Neural progenitor cell (in vitro differentiated cells): ENCODE results near the gene RASAL3.

ENCODE experiments used
- EZH2 ChIP-seq: fragments of 200-600 bp; sonication (generic); IDR thresholded peaks from 2 replicates; pipeline ENCODE4 v1.6.1; 2017; ENCODE audit warnings: antibody characterized with exemption, mild to moderate bottlenecking, moderate library complexity
- EZH2phosphoT487 ChIP-seq: fragments of 200-600 bp; sonication (generic); IDR thresholded peaks from 2 replicates; pipeline ENCODE4 v1.6.1; 2017; ENCODE audit warnings: antibody characterized with exemption
- TF ChIP-seq, protein P1 (sequence below): fragments of 200-600 bp; sonication (generic); IDR thresholded peaks from 2 replicates; pipeline ENCODE4 v1.5.1; 2017; ENCODE audit warnings: antibody characterized with exemption, mild to moderate bottlenecking

DNA sequence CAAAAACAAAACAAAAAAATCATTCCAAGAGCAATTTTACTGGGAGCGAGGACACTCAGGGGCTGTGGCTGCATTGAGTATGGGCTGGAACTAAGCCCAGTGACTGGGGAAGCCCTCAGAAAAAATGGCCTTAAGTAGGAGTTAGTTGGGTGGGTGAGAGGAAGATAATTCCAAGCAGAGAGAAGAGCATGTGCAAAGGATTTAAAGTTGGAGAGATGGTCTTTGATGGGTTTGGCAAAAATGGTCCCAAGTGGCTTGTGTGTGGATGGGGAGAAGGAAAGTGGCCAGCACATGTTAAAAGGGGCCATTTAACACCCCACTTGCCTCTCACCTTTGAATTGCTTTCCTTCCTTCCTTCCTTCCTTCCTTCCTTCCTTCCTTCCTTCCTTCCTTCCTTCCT, 37.3 kb upstream of the RASAL3 start:
- no peak for TF ChIP-seq EZH2
- TF ChIP-seq, protein P1, sequence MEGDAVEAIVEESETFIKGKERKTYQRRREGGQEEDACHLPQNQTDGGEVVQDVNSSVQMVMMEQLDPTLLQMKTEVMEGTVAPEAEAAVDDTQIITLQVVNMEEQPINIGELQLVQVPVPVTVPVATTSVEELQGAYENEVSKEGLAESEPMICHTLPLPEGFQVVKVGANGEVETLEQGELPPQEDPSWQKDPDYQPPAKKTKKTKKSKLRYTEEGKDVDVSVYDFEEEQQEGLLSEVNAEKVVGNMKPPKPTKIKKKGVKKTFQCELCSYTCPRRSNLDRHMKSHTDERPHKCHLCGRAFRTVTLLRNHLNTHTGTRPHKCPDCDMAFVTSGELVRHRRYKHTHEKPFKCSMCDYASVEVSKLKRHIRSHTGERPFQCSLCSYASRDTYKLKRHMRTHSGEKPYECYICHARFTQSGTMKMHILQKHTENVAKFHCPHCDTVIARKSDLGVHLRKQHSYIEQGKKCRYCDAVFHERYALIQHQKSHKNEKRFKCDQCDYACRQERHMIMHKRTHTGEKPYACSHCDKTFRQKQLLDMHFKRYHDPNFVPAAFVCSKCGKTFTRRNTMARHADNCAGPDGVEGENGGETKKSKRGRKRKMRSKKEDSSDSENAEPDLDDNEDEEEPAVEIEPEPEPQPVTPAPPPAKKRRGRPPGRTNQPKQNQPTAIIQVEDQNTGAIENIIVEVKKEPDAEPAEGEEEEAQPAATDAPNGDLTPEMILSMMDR, result no peak
- no peak for TF ChIP-seq EZH2phosphoT487
